Left ventricle myocardium superior (tissue), 1 donor: ENCODE data around the gene ZNF436. TPM values are rescaled to one million over a fixed set of nuclear protein-coding genes. Genes with fewer than 3 reads are reported as not detected.
"Not testable (repeated sequence)": the region's sequence is repeated elsewhere in the genome, so short reads cannot be mapped to it uniquely, and the experiment has no call there.

Source experiments
- ATAC-seq: fragments of 200-7000 bp; cut with Tn5 transposase; one replicate; pipeline ENCODE4 v1.9.1; 2020; ENCODE audit warnings: mild to moderate bottlenecking, moderate library complexity
- DNase-seq: peaks from one replicate; pipeline ENCODE4 v3.0.0-alpha.2; 2020
- intact Hi-C: fragments of 100-400 bp; cut with micrococcal nuclease; formaldehyde crosslinking; loops from one replicate; pipeline ENCODE4 v1.11.0; 2022
- total RNA-seq: library from RNA; stranded (reverse); fragmentation: NEBNext Ultra II Directional; extraction: Animal tissue kit (Norgen Biotek cat#: 25700); gene quantifications from one replicate; pipeline ENCODE4 v1.2.1, GENCODE V29; 2021
- donor health status: DM: no; HTN: yes; CAD: no; lungs with severe emphysema.

The ZNF436 gene
- total RNA-seq, 1 donor from 2014 or later: 12.4 TPM

DNA sequence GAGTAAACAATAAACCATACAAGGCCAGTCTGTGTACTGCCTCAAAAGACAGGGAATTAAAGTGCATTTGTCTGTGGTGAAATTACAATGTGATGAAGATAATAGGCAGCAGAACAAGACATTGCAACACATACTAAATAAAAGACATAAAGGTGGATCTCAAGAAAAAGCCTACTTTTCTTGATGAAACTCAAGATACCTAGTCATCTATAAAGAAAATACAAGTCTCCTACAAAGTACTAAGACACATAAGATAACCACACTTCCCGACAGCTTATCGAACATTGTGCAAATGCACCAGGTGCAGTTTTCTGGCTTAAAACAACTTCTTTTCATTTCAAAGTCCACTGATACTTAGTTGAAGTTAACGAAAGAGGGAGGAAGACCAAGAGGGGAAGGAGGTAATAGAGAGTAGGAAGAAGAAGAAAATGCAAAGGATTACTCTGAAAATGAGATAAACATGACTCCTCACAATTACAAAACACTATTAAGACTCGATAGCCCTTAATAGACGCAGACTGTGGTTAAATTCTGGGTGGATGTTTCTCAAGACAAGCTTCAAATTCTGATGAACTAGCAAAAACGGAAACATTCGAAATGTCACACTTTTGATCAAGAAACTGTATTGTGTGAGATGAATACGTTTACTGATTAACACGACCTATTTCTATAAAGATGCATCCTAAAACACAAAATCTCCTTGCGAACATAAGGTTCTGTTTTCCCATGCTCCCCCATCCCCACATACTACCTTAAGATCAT lies 27.5 kb downstream of the ZNF436 start:
- intact Hi-C loops: loop anchor here (10.0 kb wide), 1 partner anchor 63 kb away; no protein-coding TSS in a partner anchor
- DNase-seq: no peak
- ATAC-seq: no peak

- no peak for ATAC-seq
- intact Hi-C loops: loop anchor here (10.0 kb wide), 1 partner anchor 65 kb away; no protein-coding TSS in a partner anchor
- no peak for DNase-seq
Measured at GRCh38 chr1:23339632-23340031, 30.0 kb downstream of the ZNF436 start.

DNA sequence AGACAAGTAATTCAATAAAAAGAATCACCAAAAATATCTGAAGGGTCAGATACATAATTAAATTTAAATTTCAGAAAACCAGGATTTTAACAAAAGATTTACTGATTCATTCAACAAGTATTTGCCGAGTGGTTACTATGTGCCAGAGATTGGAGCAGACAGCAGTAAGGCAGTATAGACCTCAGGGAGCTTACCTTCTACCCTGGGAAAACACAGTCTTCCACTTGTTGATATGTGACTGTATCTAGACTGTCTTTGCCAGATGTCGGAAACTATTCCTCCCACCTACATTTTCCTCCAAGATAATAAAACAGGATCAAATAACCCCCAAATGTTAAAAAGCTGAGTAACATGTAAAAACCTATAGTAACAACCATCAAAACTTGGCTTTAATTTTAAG lies 31.8 kb downstream of the ZNF436 start:
- ATAC-seq: no peak
- no peak for DNase-seq
- intact Hi-C loops: no loop called here

GRCh38 chr1:23331713-23332112 lies 37.9 kb downstream of the ZNF436 start:
- intact Hi-C loops: no loop called here
- no peak for ATAC-seq
- no peak for DNase-seq

- ATAC-seq (no peak), DNase-seq (no peak)
- intact Hi-C loops: no loop called here
Measured at GRCh38 chr1:23330846-23331245, 38.8 kb downstream of the ZNF436 start.

- intact Hi-C loops: no loop called here
- ATAC-seq (no peak), DNase-seq (no peak)
Measured at GRCh38 chr1:23325393-23325792, 44.2 kb downstream of the ZNF436 start.

DNA sequence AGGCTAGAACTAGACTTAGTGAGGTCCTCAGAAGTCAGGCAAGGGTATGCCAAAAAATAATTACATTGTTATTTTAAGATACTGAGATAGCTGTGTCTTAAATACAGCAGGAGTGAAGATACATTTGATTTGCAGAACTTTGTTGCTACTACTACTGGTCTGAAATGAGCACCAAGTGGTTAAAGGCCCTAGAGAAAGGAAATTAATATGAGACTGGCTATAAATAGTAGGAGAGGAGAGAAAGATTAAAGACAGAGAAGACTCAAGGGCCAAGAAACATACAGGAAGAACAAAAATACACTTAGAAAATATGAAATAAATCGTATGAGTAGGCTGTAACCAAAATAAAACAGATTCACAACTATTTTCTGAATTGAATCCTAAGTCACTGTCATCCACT lies 46.9 kb downstream of the ZNF436 start:
- no peak for DNase-seq
- no peak for ATAC-seq
- intact Hi-C loops: no loop called here

- ATAC-seq, DNase-seq, intact Hi-C loops: not testable (repeated sequence)
Measured at GRCh38 chr1:23310280-23310679, 59.4 kb downstream of the ZNF436 start.

Other genes starting within 250 kb of the ZNF436 start
- gene LUZP1, start 201.0 kb downstream of the ZNF436 start, total RNA-seq: 28.0 TPM
- 0.07 TPM for gene HTR1D, start 152.3 kb downstream of the ZNF436 start, total RNA-seq
- 54.9 TPM for gene HNRNPR, start 25.6 kb downstream of the ZNF436 start, total RNA-seq
- gene TCEA3, start 54.9 kb upstream of the ZNF436 start, total RNA-seq: 81.0 TPM
- gene ASAP3, start 114.3 kb upstream of the ZNF436 start, total RNA-seq: 47.3 TPM
- 0.35 TPM for gene E2F2, start 161.4 kb upstream of the ZNF436 start, total RNA-seq
- 82.4 TPM for gene ID3, start 189.7 kb upstream of the ZNF436 start, total RNA-seq